Glutamatergic neuron (in vitro differentiated cells): ENCODE measurements around the gene FAR1. TPM values are rescaled to one million over a fixed set of nuclear protein-coding genes. Genes with fewer than 3 reads are reported as not detected.

ENCODE experiments used
- DNase-seq: peaks from one replicate; pipeline ENCODE4 v3.0.0; 2022
- H3K27ac Mint-ChIP-seq: one replicate; pipeline ENCODE4 v1.8.0; 2020; ENCODE audit warnings: mild to moderate bottlenecking, mixed read lengths, inconsistent platforms; ENCODE audit not compliant: unreplicated experiment
- H3K27me3 Mint-ChIP-seq: one replicate; pipeline ENCODE4 v1.8.0; 2020; ENCODE audit warnings: mild to moderate bottlenecking, moderate library complexity, mixed read lengths, inconsistent platforms; ENCODE audit not compliant: unreplicated experiment
- H3K36me3 Mint-ChIP-seq: one replicate; pipeline ENCODE4 v1.8.0; 2020; ENCODE audit warnings: mild to moderate bottlenecking, mixed read lengths, inconsistent platforms; ENCODE audit not compliant: unreplicated experiment
- H3K4me1 Mint-ChIP-seq: one replicate; pipeline ENCODE4 v1.8.0; 2020; ENCODE audit warnings: mild to moderate bottlenecking, low read depth, mixed read lengths, inconsistent platforms; ENCODE audit not compliant: unreplicated experiment
- H3K4me3 Mint-ChIP-seq: one replicate; pipeline ENCODE4 v1.8.0; 2020; ENCODE audit warnings: mild to moderate bottlenecking, mixed read lengths, inconsistent platforms; ENCODE audit not compliant: unreplicated experiment
- H3K9me3 Mint-ChIP-seq: one replicate; pipeline ENCODE4 v1.8.0; 2020; ENCODE audit warnings: mild to moderate bottlenecking, moderate library complexity, mixed read lengths, inconsistent platforms; ENCODE audit not compliant: unreplicated experiment
- CTCF ChIP-seq: fragments of 200-600 bp; sonication (generic); IDR thresholded peaks from one replicate; pipeline ENCODE4 v1.5.0; 2021; ENCODE audit not compliant: partially characterized antibody, unreplicated experiment
- total RNA-seq: library from RNA; stranded (reverse); fragmentation: NEBNext Ultra II Directional; extraction: Animal tissue kit (Norgen Biotek cat#: 25700); gene quantifications from one replicate; pipeline ENCODE4 v1.2.1, GENCODE V29; 2021; ENCODE audit not compliant: unreplicated experiment

The FAR1 gene
- total RNA-seq, 1 donor from 2014 or later: 74.4 TPM

- DNase-seq: no peak
- TF ChIP-seq CTCF: no peak
- H3K4me1 Mint-ChIP-seq: peaks cover 2% of the 10 kb centered on the region
- no peaks in the 10 kb centered on the region for H3K36me3 Mint-ChIP-seq
- H3K9me3 Mint-ChIP-seq: no peaks in the 10 kb centered on the region
- H3K4me3 Mint-ChIP-seq: no peak overlapping the region
- no peaks in the 10 kb centered on the region for H3K27me3 Mint-ChIP-seq
- no peak overlapping the region for H3K27ac Mint-ChIP-seq
Measured at GRCh38 chr11:13697710-13698109, 29.2 kb downstream of the FAR1 start.

GRCh38 chr11:13698132-13698531 lies 29.7 kb downstream of the FAR1 start:
- Mint-ChIP-seq H3K27me3 (no peaks in the 10 kb centered on the region), H3K4me1 (no peaks in the 10 kb centered on the region), H3K36me3 (no peaks in the 10 kb centered on the region), H3K4me3 (no peak overlapping the region), H3K9me3 (no peaks in the 10 kb centered on the region), H3K27ac (no peak overlapping the region)
- DNase-seq: no peak
- TF ChIP-seq CTCF: no peak

GRCh38 chr11:13699041-13699440 lies 30.6 kb downstream of the FAR1 start:
- Mint-ChIP-seq H3K9me3 (no peaks in the 10 kb centered on the region), H3K4me3 (no peak overlapping the region), H3K27me3 (no peaks in the 10 kb centered on the region), H3K27ac (no peak overlapping the region), H3K4me1 (no peaks in the 10 kb centered on the region), H3K36me3 (no peaks in the 10 kb centered on the region)
- no peak for TF ChIP-seq CTCF
- no peak for DNase-seq

- no peak for TF ChIP-seq CTCF
- Mint-ChIP-seq H3K4me3 (no peak overlapping the region), H3K4me1 (no peaks in the 10 kb centered on the region), H3K27me3 (no peaks in the 10 kb centered on the region), H3K27ac (no peak overlapping the region), H3K36me3 (no peaks in the 10 kb centered on the region), H3K9me3 (no peaks in the 10 kb centered on the region)
- DNase-seq: no peak
Measured at GRCh38 chr11:13699870-13700269, 31.4 kb downstream of the FAR1 start.

- H3K27ac Mint-ChIP-seq: no peak overlapping the region
- no peaks in the 10 kb centered on the region for H3K4me1 Mint-ChIP-seq
- DNase-seq: no peak
- H3K9me3 Mint-ChIP-seq: no peaks in the 10 kb centered on the region
- H3K4me3 Mint-ChIP-seq: no peak overlapping the region
- H3K36me3 Mint-ChIP-seq: no peaks in the 10 kb centered on the region
- TF ChIP-seq CTCF: no peak
- H3K27me3 Mint-ChIP-seq: no peaks in the 10 kb centered on the region
Measured at GRCh38 chr11:13701506-13701905, 33.0 kb downstream of the FAR1 start.
